ENCODE data around the gene GRAMD2B. TPM values are rescaled to one million over a fixed set of nuclear protein-coding genes. Genes with fewer than 3 reads are reported as not detected.

The GRAMD2B gene
- total and polyA plus RNA-seq, 3 donors from 2014 or later = 10.8 to 35.0 (median 23.5) TPM

DNA sequence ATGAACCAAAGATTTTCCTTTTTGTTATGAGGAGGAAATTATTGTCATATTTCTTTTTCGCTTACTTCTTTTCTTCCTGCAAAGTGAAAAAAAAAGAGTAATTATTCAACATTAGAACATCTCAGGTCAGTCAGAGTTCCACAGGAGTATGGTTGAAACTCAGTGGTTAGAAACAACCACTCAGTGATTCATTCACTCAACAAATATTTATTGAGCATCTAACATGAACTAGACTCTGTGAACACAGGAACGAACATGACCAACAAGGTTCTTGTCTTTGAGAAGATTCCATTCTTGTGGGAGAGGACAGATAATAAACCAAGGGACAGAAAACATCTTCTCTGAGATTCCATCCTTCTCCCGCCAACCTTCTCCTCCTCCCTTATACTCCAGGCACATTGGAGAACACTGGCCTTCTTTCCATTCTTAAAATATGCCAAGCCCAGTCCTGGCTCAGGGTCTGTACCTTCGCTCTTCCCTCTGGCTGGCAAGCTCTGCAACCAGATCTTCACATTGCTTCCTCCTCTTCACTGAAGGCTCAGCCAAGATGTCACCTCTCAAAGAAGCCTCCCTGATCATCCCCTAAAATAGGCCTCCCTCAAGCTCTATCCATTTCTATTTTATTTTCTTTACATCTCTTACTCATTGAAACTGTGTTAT, 6.8 kb upstream of the GRAMD2B start:
- Histone ChIP-seq H3K27ac (no peak overlapping the region), H3K4me3 (no peak overlapping the region), H3K36me3 (ENCODE audit: low read depth, missing control alignments) (no peaks in the 10 kb centered on the region), H3K4me1 (peaks cover 11% of the 10 kb centered on the region), H3K9me3 (no peaks in the 10 kb centered on the region), H3K27me3 (no peaks in the 10 kb centered on the region)
- no peak for DNase-seq
- WGBS, 2 donors = 94 to 95% methylated on average over 4 of the region's 4 CpGs
- intact Hi-C loops (cut with DNase I; ENCODE audit: low total_unique reads) = no loop called here
- TF ChIP-seq, protein P1, sequence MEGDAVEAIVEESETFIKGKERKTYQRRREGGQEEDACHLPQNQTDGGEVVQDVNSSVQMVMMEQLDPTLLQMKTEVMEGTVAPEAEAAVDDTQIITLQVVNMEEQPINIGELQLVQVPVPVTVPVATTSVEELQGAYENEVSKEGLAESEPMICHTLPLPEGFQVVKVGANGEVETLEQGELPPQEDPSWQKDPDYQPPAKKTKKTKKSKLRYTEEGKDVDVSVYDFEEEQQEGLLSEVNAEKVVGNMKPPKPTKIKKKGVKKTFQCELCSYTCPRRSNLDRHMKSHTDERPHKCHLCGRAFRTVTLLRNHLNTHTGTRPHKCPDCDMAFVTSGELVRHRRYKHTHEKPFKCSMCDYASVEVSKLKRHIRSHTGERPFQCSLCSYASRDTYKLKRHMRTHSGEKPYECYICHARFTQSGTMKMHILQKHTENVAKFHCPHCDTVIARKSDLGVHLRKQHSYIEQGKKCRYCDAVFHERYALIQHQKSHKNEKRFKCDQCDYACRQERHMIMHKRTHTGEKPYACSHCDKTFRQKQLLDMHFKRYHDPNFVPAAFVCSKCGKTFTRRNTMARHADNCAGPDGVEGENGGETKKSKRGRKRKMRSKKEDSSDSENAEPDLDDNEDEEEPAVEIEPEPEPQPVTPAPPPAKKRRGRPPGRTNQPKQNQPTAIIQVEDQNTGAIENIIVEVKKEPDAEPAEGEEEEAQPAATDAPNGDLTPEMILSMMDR (IDR thresholded peaks at IDR 0.05) = no peak
- no peak for TF ChIP-seq POLR2A (IDR thresholded peaks at IDR 0.05)

DNA sequence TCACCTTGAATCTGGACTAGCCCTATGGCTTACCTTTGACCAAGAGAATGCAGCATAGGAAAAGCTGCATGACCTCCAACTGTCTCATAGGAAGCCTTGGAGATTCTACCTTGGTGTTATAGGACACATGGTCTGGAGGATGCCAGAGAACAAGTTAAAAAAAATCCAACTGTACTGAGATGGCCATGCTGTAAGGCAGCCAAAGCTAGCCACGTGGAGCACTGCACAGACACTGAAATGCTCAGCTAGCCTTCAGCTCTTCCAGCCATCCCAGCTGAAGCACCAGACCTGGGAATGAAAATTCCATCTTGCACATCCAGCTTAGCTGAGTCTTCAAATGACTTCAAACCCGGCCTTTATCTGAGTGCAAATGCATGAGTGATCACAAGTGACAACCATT, 6.0 kb upstream of the GRAMD2B start:
- peaks cover 11% of the 10 kb centered on the region for H3K4me1 ChIP-seq
- TF ChIP-seq, protein P1 (IDR thresholded peaks at IDR 0.05) = no peak
- TF ChIP-seq POLR2A (IDR thresholded peaks at IDR 0.05) = no peak
- H3K27ac ChIP-seq = no peak overlapping the region
- H3K9me3 ChIP-seq = no peaks in the 10 kb centered on the region
- H3K4me3 ChIP-seq = no peak overlapping the region
- intact Hi-C loops (cut with DNase I; ENCODE audit: low total_unique reads) = no loop called here
- no peaks in the 10 kb centered on the region for H3K27me3 ChIP-seq
- H3K36me3 ChIP-seq (ENCODE audit: low read depth, missing control alignments) = no peaks in the 10 kb centered on the region
- DNase-seq = no peak
- 94 to 95% methylated on average over 2 of the region's 2 CpGs for WGBS, 2 donors

DNA sequence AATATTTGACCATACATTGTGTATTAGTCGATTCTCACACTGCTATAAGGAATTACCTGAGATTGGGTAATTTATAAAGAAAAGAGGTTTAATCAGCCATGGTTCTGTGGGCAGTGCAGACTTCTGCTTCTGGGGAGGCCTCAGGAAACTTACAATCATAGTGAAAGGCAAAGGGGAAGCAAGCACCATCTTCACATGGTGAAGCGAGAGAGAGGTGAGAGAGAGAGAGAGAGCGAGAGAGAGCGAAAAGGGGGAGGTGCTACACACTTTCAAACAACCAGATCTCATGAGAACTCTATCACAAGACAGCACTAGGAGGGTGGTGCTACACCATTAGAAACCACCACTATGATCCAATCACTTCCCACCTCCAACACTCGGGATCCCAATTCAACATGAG, 4.1 kb upstream of the GRAMD2B start:
- DNase-seq = no peak
- Histone ChIP-seq H3K27me3 (no peaks in the 10 kb centered on the region), H3K27ac (no peak overlapping the region), H3K9me3 (no peaks in the 10 kb centered on the region), H3K4me3 (no peak overlapping the region), H3K4me1 (peaks cover 11% of the 10 kb centered on the region), H3K36me3 (ENCODE audit: low read depth, missing control alignments) (no peaks in the 10 kb centered on the region)
- 94 to 98% methylated on average over 5 of the region's 5 CpGs for WGBS, 2 donors
- intact Hi-C loops (cut with DNase I; ENCODE audit: low total_unique reads) = no loop called here
- TF ChIP-seq POLR2A (IDR thresholded peaks at IDR 0.05) = no peak
- TF ChIP-seq, protein P1 (IDR thresholded peaks at IDR 0.05) = no peak

DNA sequence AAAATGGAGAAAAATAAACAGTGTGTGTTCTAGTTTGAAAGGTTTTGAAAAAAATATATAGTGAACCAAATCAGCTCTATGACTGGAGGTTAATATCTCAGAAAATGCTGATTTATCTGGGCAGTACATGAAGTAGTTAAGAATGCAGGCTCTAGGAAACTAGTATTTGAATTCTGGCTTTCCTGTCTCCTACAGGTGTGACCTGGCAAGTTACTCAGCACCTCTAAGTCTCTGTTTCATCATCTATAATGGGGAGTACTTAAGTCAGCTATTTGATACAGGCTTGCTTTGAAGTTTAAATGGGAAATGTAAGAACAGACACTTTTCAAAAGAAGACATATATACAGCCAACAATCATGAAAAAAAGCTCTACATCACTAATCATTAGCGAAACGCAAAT, 5.2 kb downstream of the GRAMD2B start:
- Histone ChIP-seq H3K27me3 (no peaks in the 10 kb centered on the region), H3K4me3 (no peak overlapping the region), H3K27ac (no peak overlapping the region), H3K9me3 (no peaks in the 10 kb centered on the region), H3K36me3 (ENCODE audit: low read depth, missing control alignments) (no peaks in the 10 kb centered on the region), H3K4me1 (no peaks in the 10 kb centered on the region)
- intact Hi-C loops (cut with DNase I; ENCODE audit: low total_unique reads) = no loop called here
- 20 to 34% methylated on average over 2 of the region's 2 CpGs for WGBS, 2 donors
- no peak for TF ChIP-seq POLR2A (IDR thresholded peaks at IDR 0.05)
- TF ChIP-seq, protein P1 (IDR thresholded peaks at IDR 0.05) = no peak
- DNase-seq = no peak

DNA sequence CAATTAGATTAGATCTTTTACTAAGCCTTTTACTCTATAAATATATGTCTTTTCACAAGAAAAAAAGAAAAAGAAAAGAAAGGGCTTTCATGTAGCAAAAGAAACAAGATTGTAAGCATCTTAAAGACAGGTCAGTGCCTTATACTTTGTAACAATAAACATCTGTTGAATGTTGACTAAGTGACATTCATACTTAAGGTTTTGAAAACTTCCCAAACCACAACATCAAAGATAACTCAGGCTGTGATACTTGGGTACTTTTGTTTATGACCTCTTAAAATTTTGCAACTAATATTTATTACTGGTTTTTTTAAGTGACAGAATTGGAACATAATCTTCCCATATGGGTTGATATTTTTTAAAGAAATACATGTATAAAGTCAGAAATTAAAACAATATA, 7.4 kb downstream of the GRAMD2B start:
- no peaks in the 10 kb centered on the region for H3K4me1 ChIP-seq
- DNase-seq = no peak
- H3K4me3 ChIP-seq = no peak overlapping the region
- intact Hi-C loops (cut with DNase I; ENCODE audit: low total_unique reads) = no loop called here
- no peaks in the 10 kb centered on the region for H3K36me3 ChIP-seq (ENCODE audit: low read depth, missing control alignments)
- H3K27ac ChIP-seq = no peak overlapping the region
- TF ChIP-seq POLR2A (IDR thresholded peaks at IDR 0.05) = no peak
- TF ChIP-seq, protein P1 (IDR thresholded peaks at IDR 0.05) = no peak
- H3K9me3 ChIP-seq = no peaks in the 10 kb centered on the region
- no peaks in the 10 kb centered on the region for H3K27me3 ChIP-seq
